ENCODE data around the gene C1orf210.

The C1orf210 gene

GRCh38 chr1:43285269-43285990 is at the start of gene C1orf210:
C1orf210 (minus strand) TSS chr1:43285581; CDS start chr1:43283270, 2,311 bp downstream.
- DNase-seq (ENCODE audit: low spot score) = no peak

GRCh38 chr1:43334453-43335205 is 49.2 kb upstream of the C1orf210 start:
- no peak for DNase-seq (ENCODE audit: low spot score)

GRCh38 chr1:43331688-43332087 is 46.3 kb upstream of the C1orf210 start:
- DNase-seq (ENCODE audit: low spot score) = no peak

- DNase-seq (ENCODE audit: low spot score) = peak; percentile 28
Observed at GRCh38 chr1:43329995-43330751, 44.8 kb upstream of the C1orf210 start.

- no peak for DNase-seq (ENCODE audit: low spot score)
Observed at GRCh38 chr1:43327549-43328292, 42.3 kb upstream of the C1orf210 start.

GRCh38 chr1:43325381-43325780 is 40.0 kb upstream of the C1orf210 start:
- no peak for DNase-seq (ENCODE audit: low spot score)

- DNase-seq (ENCODE audit: low spot score) = no peak
Observed at GRCh38 chr1:43324810-43325209, 39.4 kb upstream of the C1orf210 start.

GRCh38 chr1:43322506-43322905 is 37.1 kb upstream of the C1orf210 start:
- DNase-seq (ENCODE audit: low spot score) = no peak

GRCh38 chr1:43321331-43321891 is 36.0 kb upstream of the C1orf210 start:
- DNase-seq (ENCODE audit: low spot score) = no peak

GRCh38 chr1:43319766-43320165 is 34.4 kb upstream of the C1orf210 start:
- no peak for DNase-seq (ENCODE audit: low spot score)

- no peak for DNase-seq (ENCODE audit: low spot score)
Observed at GRCh38 chr1:43319288-43319687, 33.9 kb upstream of the C1orf210 start.

- DNase-seq (ENCODE audit: low spot score) = no peak
Observed at GRCh38 chr1:43318831-43319230, 33.5 kb upstream of the C1orf210 start.

GRCh38 chr1:43317817-43318471 is 32.6 kb upstream of the C1orf210 start:
- no peak for DNase-seq (ENCODE audit: low spot score)

GRCh38 chr1:43316738-43317520 is 31.5 kb upstream of the C1orf210 start:
- DNase-seq (ENCODE audit: low spot score) = no peak

GRCh38 chr1:43315963-43316737 is 30.8 kb upstream of the C1orf210 start:
- DNase-seq (ENCODE audit: low spot score) = no peak

- DNase-seq (ENCODE audit: low spot score) = no peak
Observed at GRCh38 chr1:43315481-43315880, 30.1 kb upstream of the C1orf210 start.

- no peak for DNase-seq (ENCODE audit: low spot score)
Observed at GRCh38 chr1:43314233-43314632, 28.9 kb upstream of the C1orf210 start.

- DNase-seq (ENCODE audit: low spot score) = no peak
Observed at GRCh38 chr1:43313771-43314170, 28.4 kb upstream of the C1orf210 start.

GRCh38 chr1:43312663-43313515 is 27.5 kb upstream of the C1orf210 start:
- no peak for DNase-seq (ENCODE audit: low spot score)

All from activated CD4-positive, alpha-beta T cell treated with anti-CD3 and anti-CD28 coated beads, Interleukin-2, Interleukin-4, amounts not matched to agents 100 ng/mL and 50 ng/mL, durations not matched to agents 16 hours and 8 hours (primary cell).